T-cell (primary cell): Measurements from ENCODE around the gene KDM2B. TPM values are rescaled to one million over a fixed set of nuclear protein-coding genes. Genes with fewer than 3 reads are reported as not detected.

Source experiments
- ATAC-seq, 4 experiments: fragments of 200-7000 bp in 3 of 4; fragments of 150-1000 bp in 1 of 4; cut with Tn5 transposase; replicated peaks in 1 of 4; 1 replicate in 3 of 4; 2 replicates in 1 of 4; pipeline ENCODE4 v1.10.0; 2021; ENCODE audit warnings: moderate library complexity in 3 of 4, mild to moderate bottlenecking in 2 of 4, moderate number of reproducible peaks in 1 of 4
- CTCF ChIA-PET, 2 donors: fragments of 300-600 bp; sonication (Branson Sonifier 250); formaldehyde crosslinking; loops; one replicate each; lab custom pipeline; 2022; ENCODE audit warnings: antibody characterized with exemption in 2 of 2; lab: Charles Lee
- POLR2A ChIA-PET, 2 donors: fragments of 300-600 bp; sonication (Branson Sonifier 250); formaldehyde crosslinking; loops; one replicate each; lab custom pipeline; 2022; ENCODE audit warnings: antibody characterized with exemption in 2 of 2; lab: Charles Lee
- DNase-seq, 35 experiments: peaks; one replicate each; pipeline versions ENCODE4 v3.0.0 to v3.0.0-alpha.2; 2013 to 2023
- H3K27ac ChIP-seq: one replicate; pipeline ENCODE4 v1.5.1; 2013; ENCODE audit warnings: low read length
- H3K27me3 ChIP-seq, 2 experiments: replicated peaks in 1 of 2; 1 replicate in 1 of 2; 2 replicates in 1 of 2; pipeline versions ENCODE4 v1.6.1 to v1.7.0; 2013; ENCODE audit warnings: low read length in 1 of 2, mixed read lengths in 1 of 2; ENCODE audit not compliant: control insufficient read depth in 2 of 2, insufficient read depth in 2 of 2; ENCODE audit errors: extremely low read depth in 1 of 2
- H3K36me3 ChIP-seq, 2 donors: 1 replicate in 1 of 2; 2 replicates in 1 of 2; pipeline versions ENCODE4 v1.6.1 to v1.7.0; 2013; ENCODE audit warnings: low read length in 1 of 2; ENCODE audit not compliant: control insufficient read depth in 2 of 2, insufficient read depth in 1 of 2; ENCODE audit errors: extremely low read depth in 1 of 2
- H3K4me1 ChIP-seq, 2 experiments: 1 replicate in 1 of 2; 2 replicates in 1 of 2; pipeline versions ENCODE4 v1.6.1 to v1.7.0; 2013; ENCODE audit warnings: low read length in 2 of 2, mixed read lengths in 1 of 2; ENCODE audit not compliant: insufficient read depth in 2 of 2, control insufficient read depth in 1 of 2; ENCODE audit errors: extremely low read depth in 1 of 2
- H3K4me3 ChIP-seq, 2 donors: 1 replicate in 1 of 2; 2 replicates in 1 of 2; pipeline versions ENCODE4 v1.5.1 to v1.7.0; 2013; ENCODE audit warnings: mild to moderate bottlenecking in 2 of 2, low read length in 1 of 2, moderate library complexity in 1 of 2; ENCODE audit not compliant: control insufficient read depth in 1 of 2; ENCODE audit errors: extremely low read depth in 1 of 2
- H3K9me3 ChIP-seq: 2 replicates; pipeline ENCODE4 v1.7.0; 2013
- H3K27ac Mint-ChIP-seq, 2 donors: one replicate each; pipeline ENCODE4 v1.8.0; 2020 to 2021; ENCODE audit warnings: mild to moderate bottlenecking in 2 of 2, mixed read lengths in 2 of 2
- H3K27me3 Mint-ChIP-seq, 2 donors: one replicate each; pipeline ENCODE4 v1.8.0; 2021 to 2022; ENCODE audit warnings: mixed read lengths in 2 of 2
- H3K36me3 Mint-ChIP-seq: one replicate; pipeline ENCODE4 v1.8.0; 2021; ENCODE audit warnings: mixed read lengths
- H3K4me1 Mint-ChIP-seq, 3 donors: one replicate each; pipeline ENCODE4 v1.8.0; 2020 to 2022; ENCODE audit warnings: mixed read lengths in 3 of 3, mild to moderate bottlenecking in 1 of 3
- H3K4me3 Mint-ChIP-seq, 3 donors: one replicate each; pipeline ENCODE4 v1.8.0; 2020 to 2022; ENCODE audit warnings: mild to moderate bottlenecking in 3 of 3, mixed read lengths in 3 of 3, moderate library complexity in 3 of 3
- H3K9me3 Mint-ChIP-seq, 3 donors: one replicate each; pipeline ENCODE4 v1.8.0; 2020 to 2022; ENCODE audit warnings: mixed read lengths in 3 of 3
- WGBS: methylation state at CpG from one replicate; pipeline ENCODE4 v1.1.5; 2013; ENCODE audit warnings: missing lambda C conversion rate; ENCODE audit not compliant: insufficient coverage; 5-methylcytosine and 5-hydroxymethylcytosine counted together
- total RNA-seq, 35 experiments: library from RNA in 6 of 35; stranded (reverse) in 6 of 35; fragments of 120-200 nt in 1 of 35; gene quantifications; one replicate each; pipeline versions ENCODE4 v1.2.1 to v1.2.4 and lab custom pipeline; 2013 to 2026

The KDM2B gene
- total RNA-seq, 5 donors from 2014 or later (not counting 1 experiment from before 2014, with no cell fraction given) = 74.1 to 102 (median 95.8) TPM

DNA sequence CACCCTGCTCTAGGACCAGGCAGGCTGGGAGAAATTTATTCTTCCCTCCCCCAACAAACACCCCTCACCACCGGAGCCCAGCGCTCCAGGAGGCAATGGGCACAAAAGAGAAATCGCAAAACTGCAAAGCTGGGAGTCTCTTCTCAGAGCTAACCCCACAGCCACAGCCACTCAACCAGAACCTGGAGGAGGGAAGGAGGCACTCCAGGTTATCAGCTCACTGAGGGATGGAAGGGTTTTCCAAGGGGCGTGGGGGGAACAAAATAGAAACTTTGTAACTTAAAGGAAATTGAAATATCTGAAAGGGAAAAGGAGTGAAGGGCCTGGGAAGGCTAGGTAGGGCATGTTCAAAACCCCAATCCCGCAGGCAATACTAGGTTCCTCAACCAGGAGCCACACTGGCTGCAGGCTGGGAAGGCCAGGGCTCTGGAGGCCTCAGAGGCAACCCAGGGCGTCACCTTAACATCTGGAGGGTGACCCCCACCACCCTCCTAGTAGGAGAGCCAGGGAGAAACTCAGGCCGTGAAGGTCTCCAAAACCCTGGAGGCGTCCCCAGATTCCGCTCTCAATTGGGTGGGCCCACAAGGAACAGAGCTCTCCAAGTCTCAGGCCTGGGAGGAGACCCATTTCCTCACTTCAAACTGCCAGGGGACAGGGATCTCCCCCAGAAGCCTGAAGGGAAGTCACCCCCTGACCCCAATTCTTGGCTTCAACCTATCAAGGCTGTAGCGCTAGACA, 3.2 kb downstream of the KDM2B start:
- Mint-ChIP-seq H3K36me3 (peaks cover 20% of the 10 kb centered on the region), H3K4me1 (peaks cover 31 to 42% (median 40%) of the 10 kb centered on the region in 3 donors), H3K4me3 (peak overlapping the region; percentile 50 to 66 (median 61)), H3K9me3 (no peaks in the 10 kb centered on the region), H3K27ac (peak overlapping the region; percentile 78 to 83), H3K27me3 (no peaks in the 10 kb centered on the region)
- Histone ChIP-seq H3K4me1 (peaks cover 17 to 42% of the 10 kb centered on the region in 2 experiments), H3K27me3 (no peaks in the 10 kb centered on the region), H3K36me3 (peaks cover 5 to 33% of the 10 kb centered on the region in 2 donors), H3K4me3 (no peak overlapping the region), H3K9me3 (no peaks in the 10 kb centered on the region), H3K27ac (no peak overlapping the region)
- no peak for ATAC-seq
- ChIA-PET CTCF (interaction anchor here (0.5 to 0.6 kb wide), 2 partner anchors 54 to 93 kb away, joined by 3 to 10 read pairs; no protein-coding TSS in a partner anchor), POLR2A (interaction anchor here (0.5 to 1.0 kb wide), 3 partner anchors 12 to 103 kb away, joined by 3 to 6 read pairs (median 3); no protein-coding TSS in a partner anchor)
- 100% methylated on average over 6 of the region's 10 CpGs for WGBS
- no peak for DNase-seq

- Mint-ChIP-seq H3K27me3 (no peaks in the 10 kb centered on the region), H3K4me3 (peak overlapping the region; percentile 50 to 66 (median 61)), H3K36me3 (peaks cover 26% of the 10 kb centered on the region), H3K9me3 (no peaks in the 10 kb centered on the region), H3K4me1 (peaks cover 24 to 36% (median 34%) of the 10 kb centered on the region in 3 donors), H3K27ac (peak overlapping the region; percentile 78 to 83)
- no peaks in the 10 kb centered on the region for H3K27me3 ChIP-seq
- H3K27ac ChIP-seq = no peak overlapping the region
- POLR2A ChIA-PET = interaction anchor here (0.5 to 1.0 kb wide), 5 partner anchors 13 to 1094 kb away, joined by 3 to 6 read pairs (median 3); no protein-coding TSS in a partner anchor
- peaks cover 13 to 36% of the 10 kb centered on the region in 2 experiments for H3K4me1 ChIP-seq
- DNase-seq (no peak), ATAC-seq (no peak)
- H3K36me3 ChIP-seq = peaks cover 5 to 33% of the 10 kb centered on the region in 2 donors
- no CpG with 5 or more reads among the region's 4 CpGs for WGBS
- no peaks in the 10 kb centered on the region for H3K9me3 ChIP-seq
- CTCF ChIA-PET = interaction anchor here (0.5 to 1.9 kb wide), 3 partner anchors 55 to 111 kb away, joined by 4 to 10 read pairs (median 4); no protein-coding TSS in a partner anchor
- H3K4me3 ChIP-seq = no peak overlapping the region
Observed at GRCh38 chr12:121576851-121577391, 3.9 kb downstream of the KDM2B start.

DNA sequence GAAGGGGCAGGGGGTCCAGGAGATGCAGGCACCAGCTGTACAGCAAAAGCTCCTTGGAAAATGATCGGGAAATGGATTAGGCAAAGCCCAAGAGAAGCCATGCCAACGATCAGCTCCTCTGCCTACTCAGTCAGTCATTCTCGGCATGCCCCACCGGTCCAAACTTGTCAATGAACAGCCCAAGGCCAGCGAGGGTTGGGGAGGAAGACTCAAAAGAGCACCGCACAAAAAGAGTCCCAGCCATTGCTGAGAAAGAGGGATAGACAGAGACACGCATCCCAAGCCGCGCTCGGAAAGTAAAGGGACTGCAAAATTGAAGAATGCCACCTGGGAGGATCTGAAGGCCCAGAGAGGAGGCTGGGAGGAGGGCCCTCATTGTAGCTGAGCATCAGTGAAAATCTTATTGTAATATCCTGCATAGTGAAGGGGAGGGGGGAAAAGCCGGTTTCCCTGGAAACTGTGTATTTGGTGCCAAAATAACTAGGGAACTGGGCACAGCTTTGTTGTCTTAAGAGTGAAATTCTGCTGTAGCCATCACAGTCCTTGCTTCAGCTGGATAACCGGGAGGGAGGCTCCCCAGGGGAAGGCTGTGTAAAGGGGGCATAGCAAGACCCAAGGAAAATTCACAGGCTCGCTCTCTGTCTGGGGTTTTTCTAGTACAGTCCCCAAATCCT, 4.7 kb downstream of the KDM2B start:
- Mint-ChIP-seq H3K4me1 (peaks cover 16 to 29% (median 26%) of the 10 kb centered on the region in 3 donors), H3K27ac (peak overlapping the region; percentile 65 to 73), H3K27me3 (no peaks in the 10 kb centered on the region), H3K36me3 (peaks cover 29% of the 10 kb centered on the region), H3K9me3 (no peaks in the 10 kb centered on the region), H3K4me3 (peak overlapping the region in 1 of 3 donors; percentile 61)
- CTCF ChIA-PET = interaction anchor here in 1 of 2 donors (0.6 to 1.9 kb wide), 2 partner anchors 62 to 112 kb away, joined by 4 read pairs; no protein-coding TSS in a partner anchor
- Histone ChIP-seq H3K27ac (no peak overlapping the region), H3K9me3 (no peaks in the 10 kb centered on the region), H3K4me1 (peaks cover 5 to 27% of the 10 kb centered on the region in 2 experiments), H3K4me3 (no peak overlapping the region), H3K27me3 (no peaks in the 10 kb centered on the region), H3K36me3 (peaks cover 5 to 36% of the 10 kb centered on the region in 2 donors)
- 90% methylated on average over 10 of the region's 13 CpGs for WGBS
- DNase-seq = no peak
- POLR2A ChIA-PET = interaction anchor here in 1 of 2 donors (1.0 kb wide), 1 partner anchor 101 kb away, joined by 3 read pairs; no protein-coding TSS in a partner anchor
- no peak for ATAC-seq

- H3K27me3 Mint-ChIP-seq = no peaks in the 10 kb centered on the region
- H3K4me3 Mint-ChIP-seq = peak overlapping the region in 1 of 3 donors; percentile 1
- DNase-seq = no peak
- H3K4me3 ChIP-seq = no peak overlapping the region
- peaks cover 18 to 31% (median 29%) of the 10 kb centered on the region in 3 donors for H3K4me1 Mint-ChIP-seq
- CTCF ChIA-PET = interaction anchor here in 1 of 2 donors (1.9 kb wide), 1 partner anchor 63 kb away, joined by 4 read pairs; no protein-coding TSS in a partner anchor
- WGBS = no CpG with 5 or more reads among the region's 1 CpG
- no peaks in the 10 kb centered on the region for H3K9me3 Mint-ChIP-seq
- H3K36me3 Mint-ChIP-seq = peaks cover 37% of the 10 kb centered on the region
- no peaks in the 10 kb centered on the region for H3K9me3 ChIP-seq
- H3K4me1 ChIP-seq = peaks cover 2 to 22% of the 10 kb centered on the region in 2 experiments
- H3K27ac ChIP-seq = no peak overlapping the region
- H3K36me3 ChIP-seq = peaks cover 5 to 45% of the 10 kb centered on the region in 2 donors
- H3K27ac Mint-ChIP-seq = peak overlapping the region; percentile 21 to 73
- ATAC-seq = no peak
- POLR2A ChIA-PET = no interaction called here
- H3K27me3 ChIP-seq = no peaks in the 10 kb centered on the region
Observed at GRCh38 chr12:121575051-121575450, 5.8 kb downstream of the KDM2B start.

GRCh38 chr12:121574025-121574424, 6.8 kb downstream of the KDM2B start:
- H3K27me3 Mint-ChIP-seq = no peaks in the 10 kb centered on the region
- POLR2A ChIA-PET = no interaction called here
- no peak overlapping the region for H3K4me3 Mint-ChIP-seq
- H3K36me3 ChIP-seq = peaks cover 5 to 49% of the 10 kb centered on the region in 2 donors
- H3K27ac ChIP-seq = no peak overlapping the region
- WGBS = 97% methylated on average over 6 of the region's 11 CpGs
- CTCF ChIA-PET = interaction anchor here in 1 of 2 donors (0.5 kb wide), 1 partner anchor 21 kb away, joined by 3 read pairs; no protein-coding TSS in a partner anchor
- no peak overlapping the region for H3K4me3 ChIP-seq
- DNase-seq (no peak), ATAC-seq (no peak)
- H3K27ac Mint-ChIP-seq = peak overlapping the region; percentile 39 to 43
- peaks cover 2 to 22% of the 10 kb centered on the region in 2 experiments for H3K4me1 ChIP-seq
- no peaks in the 10 kb centered on the region for H3K9me3 Mint-ChIP-seq
- peaks cover 21 to 32% (median 31%) of the 10 kb centered on the region in 3 donors for H3K4me1 Mint-ChIP-seq
- peaks cover 42% of the 10 kb centered on the region for H3K36me3 Mint-ChIP-seq
- H3K9me3 ChIP-seq = no peaks in the 10 kb centered on the region
- no peaks in the 10 kb centered on the region for H3K27me3 ChIP-seq
